GM10248 (cell line): ENCODE data around the gene APOL2.

ENCODE experiments used
- CTCF ChIA-PET: fragments of 300-600 bp; sonication (Branson Sonifier 250); formaldehyde crosslinking; extraction: SDS; loops from one replicate; lab custom pipeline; 2021; ENCODE audit warnings: antibody characterized with exemption; lab: Yijun Ruan, JAX
- POLR2A ChIA-PET: fragments of 350-650 bp; sonication (Branson Sonifier 250); formaldehyde crosslinking; extraction: SDS; loops from one replicate; lab custom pipeline; 2020; ENCODE audit warnings: antibody characterized with exemption; lab: Yijun Ruan, JAX
- DNase-seq: peaks from one replicate; pipeline ENCODE4 v3.0.0; 2012; ENCODE audit errors: extremely low spot score
- CTCF ChIP-seq: IDR thresholded peaks from 2 replicates; pipeline ENCODE4 v1.5.1; 2012; ENCODE audit warnings: mild to moderate bottlenecking, low read depth; ENCODE audit errors: extremely low read depth, missing control alignments, control extremely low read depth

APOL2 gene

DNA sequence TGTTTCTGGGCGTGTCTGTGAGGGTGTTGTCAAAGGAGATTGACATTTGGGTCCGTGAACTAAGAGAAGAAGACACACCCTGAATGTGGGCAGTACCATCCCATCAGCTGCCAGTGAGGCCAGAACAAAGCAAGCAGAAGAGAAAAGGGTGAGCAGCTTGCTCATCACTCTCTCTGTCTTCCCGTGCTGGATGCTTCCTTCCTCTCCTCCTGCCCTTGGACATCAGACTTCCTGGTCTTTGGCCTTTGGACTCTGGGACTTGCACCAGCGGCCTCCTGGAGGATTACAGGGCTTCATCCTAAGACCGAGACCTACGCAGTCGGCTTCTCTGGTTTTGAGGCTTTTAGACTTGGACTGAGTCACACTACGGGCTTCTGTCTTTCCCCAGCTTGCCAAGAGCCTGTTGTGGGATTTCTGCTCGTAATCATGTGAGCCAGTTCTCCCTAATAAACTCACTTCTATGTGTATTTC is 18.8 kb downstream of the APOL2 start:
- no peak for TF ChIP-seq CTCF
- POLR2A ChIA-PET: no interaction called here
- DNase-seq: no peak
- CTCF ChIA-PET: interaction anchor here (1.1 to 2.6 kb wide), 5 partner anchors 8 to 25 kb away, joined by 3 to 8 read pairs (median 3); partner anchors contain the start of gene APOL2

DNA sequence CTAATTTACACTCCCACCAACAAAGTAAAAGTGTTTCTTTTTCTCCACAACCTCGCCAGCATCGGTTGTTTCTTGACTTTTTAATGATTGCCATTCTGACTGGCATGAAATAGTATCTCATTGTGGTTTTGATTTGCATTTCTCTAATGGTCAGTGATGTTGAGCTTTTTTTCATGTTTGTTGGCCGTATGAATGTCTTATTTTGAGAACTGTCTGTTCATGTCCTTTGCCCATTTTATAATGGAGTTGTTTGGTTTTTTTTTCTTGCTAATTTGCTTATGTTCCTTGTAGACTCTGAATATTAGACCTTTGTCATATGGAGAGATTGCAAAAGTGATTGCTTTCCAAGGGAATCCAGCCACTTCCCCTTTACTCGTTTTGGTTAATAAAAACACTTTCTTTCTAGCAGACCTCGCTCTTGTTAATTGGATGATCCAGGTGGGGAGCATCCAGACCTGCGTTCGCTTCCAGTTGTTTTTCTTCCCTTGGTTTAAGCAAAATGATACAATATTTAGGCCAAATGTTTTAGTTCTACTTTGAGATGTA is 20.6 kb downstream of the APOL2 start:
- ChIA-PET CTCF (interaction anchor here (3.2 kb wide), 1 partner anchor 38 kb away, joined by 11 read pairs; no protein-coding TSS in a partner anchor), POLR2A (no interaction called here)
- TF ChIP-seq CTCF: no peak
- DNase-seq: no peak

DNA sequence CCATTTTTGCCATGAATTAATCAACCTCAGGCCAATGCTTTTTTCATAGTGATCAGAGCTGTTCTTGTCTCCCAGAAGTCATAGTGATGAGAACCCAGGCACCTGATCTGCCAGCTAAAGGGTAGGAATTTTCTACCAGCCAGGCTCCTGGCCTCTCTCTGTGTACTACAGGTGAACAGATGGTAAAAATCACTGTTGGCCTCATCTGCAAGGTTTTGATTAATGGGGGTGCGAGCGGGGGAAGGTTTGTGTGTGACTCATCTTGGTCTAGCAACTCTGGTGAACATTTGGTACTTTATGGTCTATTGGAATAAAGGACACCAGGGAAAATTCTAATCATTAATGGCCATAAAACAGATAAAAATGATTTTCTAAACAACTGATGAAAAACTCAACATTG is 23.3 kb downstream of the APOL2 start:
- ChIA-PET POLR2A (no interaction called here), CTCF (interaction anchor here (1.3 to 3.2 kb wide), 4 partner anchors 8 to 70 kb away, joined by 3 to 11 read pairs (median 4); no protein-coding TSS in a partner anchor)
- DNase-seq: no peak
- TF ChIP-seq CTCF: no peak

- CTCF ChIA-PET: no interaction called here
- no peak for TF ChIP-seq CTCF
- POLR2A ChIA-PET: no interaction called here
- no peak for DNase-seq
Observed at GRCh38 chr22:36213586-36213985, 25.7 kb downstream of the APOL2 start.

GRCh38 chr22:36212901-36213300 is 26.4 kb downstream of the APOL2 start:
- DNase-seq: no peak
- ChIA-PET POLR2A (no interaction called here), CTCF (interaction anchor here (1.4 kb wide), 1 partner anchor 8 kb away, joined by 3 read pairs; no protein-coding TSS in a partner anchor)
- TF ChIP-seq CTCF: no peak

DNA sequence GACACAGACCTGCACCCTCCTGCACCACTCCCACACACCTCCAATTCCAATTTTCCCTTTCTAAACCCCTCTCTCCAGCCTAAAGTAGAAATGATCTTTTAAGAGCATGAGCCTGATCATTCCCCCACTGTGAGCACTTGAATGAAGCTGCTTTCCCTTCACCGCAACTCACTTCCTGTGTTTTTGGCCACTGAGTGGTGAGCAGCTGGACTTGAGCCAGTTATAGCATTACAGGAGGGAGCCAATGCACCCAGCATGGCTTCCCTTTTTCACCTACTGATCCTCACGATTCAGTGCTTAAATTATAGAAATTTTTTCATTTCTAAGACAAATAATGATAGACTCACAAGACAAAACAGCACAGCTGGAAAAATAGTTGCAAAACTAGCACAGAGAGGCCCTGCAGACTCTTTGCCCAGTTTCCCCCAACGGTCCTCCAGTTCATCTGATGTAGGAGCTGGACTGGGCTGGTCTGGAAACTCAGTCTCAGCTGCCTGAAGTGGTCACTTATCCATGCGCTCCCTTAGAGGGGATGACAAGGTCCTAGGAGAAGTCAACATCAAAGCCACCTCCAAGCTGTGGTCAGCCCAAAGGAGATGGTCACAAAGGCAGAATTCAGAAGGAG is 28.0 kb downstream of the APOL2 start:
- DNase-seq: no peak
- POLR2A ChIA-PET: no interaction called here
- CTCF ChIA-PET: interaction anchor here (1.1 to 2.3 kb wide), 3 partner anchors 9 to 16 kb away, joined by 3 to 5 read pairs (median 4); no protein-coding TSS in a partner anchor
- TF ChIP-seq CTCF: no peak
